Smooth muscle cell (in vitro differentiated cells): ENCODE results near the gene DDX4. TPM values are rescaled to one million over a fixed set of nuclear protein-coding genes. Genes with fewer than 3 reads are reported as not detected.
A peak's percentile ranks its signal among the peaks of the same experiment; 100 is the strongest.

Experiments
- DNase-seq: peaks from one replicate; lab custom pipeline; 2025; ENCODE audit not compliant: unreplicated experiment; lab: John Stamatoyannopoulos, UW
- H2AFZ ChIP-seq: fragments of 200-600 bp; sonication (generic); 2 replicates; pipeline ENCODE4 v1.6.0; 2016; ENCODE audit warnings: antibody characterized with exemption, low read depth, mild to moderate bottlenecking
- H3F3A ChIP-seq: fragments of 200-600 bp; sonication (generic); 2 replicates; pipeline ENCODE4 v1.6.0; 2017; ENCODE audit warnings: antibody characterized with exemption, low read depth
- H3K27ac ChIP-seq: fragments of 200-600 bp; sonication (generic); 2 replicates; pipeline ENCODE4 v1.5.1; 2016; ENCODE audit warnings: low read depth, mild to moderate bottlenecking
- H3K27me3 ChIP-seq: fragments of 200-600 bp; sonication (generic); 2 replicates; pipeline ENCODE4 v1.6.1; 2016; ENCODE audit warnings: low read depth, mild to moderate bottlenecking
- H3K36me3 ChIP-seq: fragments of 200-600 bp; sonication (generic); 2 replicates; pipeline ENCODE4 v1.5.1; 2016; ENCODE audit warnings: low read depth
- H3K4me1 ChIP-seq: fragments of 200-600 bp; sonication (generic); 2 replicates; pipeline ENCODE4 v1.5.1; 2016; ENCODE audit warnings: low read depth
- H3K4me2 ChIP-seq: fragments of 200-600 bp; sonication (generic); 2 replicates; pipeline ENCODE4 v1.6.0; 2016; ENCODE audit warnings: mild to moderate bottlenecking
- H3K4me3 ChIP-seq: fragments of 200-600 bp; sonication (generic); 2 replicates; pipeline ENCODE4 v1.5.1; 2016; ENCODE audit warnings: mild to moderate bottlenecking
- H3K79me2 ChIP-seq: fragments of 200-600 bp; sonication (generic); 2 replicates; pipeline ENCODE4 v1.6.0; 2016; ENCODE audit warnings: low read depth, mild to moderate bottlenecking
- H3K9ac ChIP-seq: fragments of 200-600 bp; sonication (generic); 2 replicates; pipeline ENCODE4 v1.6.0; 2016; ENCODE audit warnings: low read depth
- H3K9me3 ChIP-seq: fragments of 200-600 bp; sonication (generic); replicated peaks from 2 replicates; pipeline ENCODE4 v1.5.1; 2016; ENCODE audit warnings: low read depth
- H4K20me1 ChIP-seq: fragments of 200-600 bp; sonication (generic); 2 replicates; pipeline ENCODE4 v1.6.0; 2016; ENCODE audit warnings: low read depth
- CTCF ChIP-seq: fragments of 200-600 bp; sonication (generic); IDR thresholded peaks from 2 replicates; pipeline ENCODE4 v1.5.1; 2017; ENCODE audit warnings: borderline replicate concordance, mild to moderate bottlenecking, antibody characterized with exemption; ENCODE audit not compliant: insufficient read depth, poor library complexity, severe bottlenecking
- WGBS: methylation state at CpG from one replicate; pipeline ENCODE4 v1.1.7; 2016; ENCODE audit warnings: low lambda C conversion rate; 5-methylcytosine and 5-hydroxymethylcytosine counted together
- polyA plus RNA-seq: library from polyadenylated mRNA; unstranded; fragments of >200 nt; fragmentation: Nextera tagmentation; extraction: Ambion mirVana; gene quantifications from 2 replicates; pipeline ENCODE4 v1.2.1, GENCODE V29; 2016
- total RNA-seq: library from RNA; depleted of rRNA; stranded (reverse); fragments of >200 nt; gene quantifications from 2 replicates; pipeline ENCODE4 v1.2.3, GENCODE V29; 2014

Gene DDX4
- total and polyA plus RNA-seq, 2 experiments from 2014 or later, result 0.09 TPM; not detected in 1

GRCh38 chr5:55720188-55720703 is 17.6 kb upstream of the DDX4 start:
- Histone ChIP-seq H3K27ac (no peak overlapping the region), H3K9ac (no peak overlapping the region), H3F3A (no peaks in the 10 kb centered on the region), H3K9me3 (no peaks in the 10 kb centered on the region), H3K4me1 (no peaks in the 10 kb centered on the region), H3K79me2 (no peaks in the 10 kb centered on the region), H3K4me2 (no peak overlapping the region), H4K20me1 (no peaks in the 10 kb centered on the region), H3K36me3 (no peaks in the 10 kb centered on the region), H2AFZ (no peak overlapping the region), H3K27me3 (no peaks in the 10 kb centered on the region), H3K4me3 (no peak overlapping the region)
- no peak for TF ChIP-seq CTCF
- no peak for DNase-seq
- 94% methylated on average over 3 of the region's 3 CpGs for WGBS

- DNase-seq, result no peak
- WGBS, result 72% methylated on average over 4 of the region's 4 CpGs
- Histone ChIP-seq H4K20me1 (no peaks in the 10 kb centered on the region), H3K4me1 (no peaks in the 10 kb centered on the region), H3K9me3 (no peaks in the 10 kb centered on the region), H3K27me3 (no peaks in the 10 kb centered on the region), H3K36me3 (no peaks in the 10 kb centered on the region), H3F3A (no peaks in the 10 kb centered on the region), H3K79me2 (no peaks in the 10 kb centered on the region), H3K4me3 (no peak overlapping the region), H3K4me2 (no peak overlapping the region), H3K27ac (no peak overlapping the region), H3K9ac (no peak overlapping the region), H2AFZ (peak overlapping the region; percentile 43)
- TF ChIP-seq CTCF, result no peak
These were observed 13.6 kb upstream of the DDX4 start for GRCh38 chr5:55724281-55724680.

DNA sequence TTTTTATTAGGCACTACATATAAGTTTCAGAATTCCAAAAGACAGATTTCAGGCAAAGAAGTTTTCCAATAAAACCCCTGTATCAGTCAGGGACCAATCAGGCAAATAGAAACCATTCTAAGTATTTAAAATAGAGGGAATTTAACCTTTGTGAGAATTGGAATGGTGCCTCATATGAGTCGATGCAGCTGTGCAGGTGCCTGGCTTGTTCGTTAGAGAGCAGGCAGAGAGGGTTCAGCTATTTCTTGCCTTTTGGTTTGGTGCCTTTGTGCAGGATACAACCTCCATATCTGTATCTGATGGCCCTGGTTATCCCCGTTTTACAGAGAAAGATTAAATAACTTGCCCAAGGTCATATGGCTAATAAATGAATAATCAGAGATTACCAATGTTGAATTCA is 6.0 kb upstream of the DDX4 start:
- no peak overlapping the region for H3K4me2 ChIP-seq
- TF ChIP-seq CTCF, result no peak
- H3K27ac ChIP-seq, result no peak overlapping the region
- no peaks in the 10 kb centered on the region for H3K4me1 ChIP-seq
- H3K9me3 ChIP-seq, result no peaks in the 10 kb centered on the region
- DNase-seq, result no peak
- no peaks in the 10 kb centered on the region for H3K36me3 ChIP-seq
- H4K20me1 ChIP-seq, result no peaks in the 10 kb centered on the region
- no peak overlapping the region for H3K9ac ChIP-seq
- H3F3A ChIP-seq, result no peaks in the 10 kb centered on the region
- H3K4me3 ChIP-seq, result no peak overlapping the region
- 92% methylated on average over 3 of the region's 3 CpGs for WGBS
- no peaks in the 10 kb centered on the region for H3K79me2 ChIP-seq
- H2AFZ ChIP-seq, result no peak overlapping the region
- no peaks in the 10 kb centered on the region for H3K27me3 ChIP-seq

GRCh38 chr5:55732585-55732984 is 5.3 kb upstream of the DDX4 start:
- no peaks in the 10 kb centered on the region for H3K4me1 ChIP-seq
- no peak for TF ChIP-seq CTCF
- no peak overlapping the region for H3K4me2 ChIP-seq
- H3K9me3 ChIP-seq, result no peaks in the 10 kb centered on the region
- H4K20me1 ChIP-seq, result no peaks in the 10 kb centered on the region
- no peak overlapping the region for H3K27ac ChIP-seq
- H3K9ac ChIP-seq, result no peak overlapping the region
- H3K79me2 ChIP-seq, result no peaks in the 10 kb centered on the region
- H3K27me3 ChIP-seq, result no peaks in the 10 kb centered on the region
- no peak overlapping the region for H3K4me3 ChIP-seq
- no peaks in the 10 kb centered on the region for H3F3A ChIP-seq
- DNase-seq, result no peak
- no peaks in the 10 kb centered on the region for H3K36me3 ChIP-seq
- no peak overlapping the region for H2AFZ ChIP-seq
